ENCODE data around the gene TRMO.

The TRMO gene

GRCh38 chr9:97944612-97945011 is 22.3 kb upstream of the TRMO start:
- no peak overlapping the region for H3K27ac ChIP-seq
- TF ChIP-seq CTCF (IDR thresholded peaks at IDR 0.05) (no peak), ZFX (IDR thresholded peaks at IDR 0.05; ENCODE audit: borderline replicate concordance) (no peak)

- no peak for TF ChIP-seq CTCF (IDR thresholded peaks at IDR 0.05)
- TF ChIP-seq ZFX (IDR thresholded peaks at IDR 0.05; ENCODE audit: borderline replicate concordance): no peak
- H3K27ac ChIP-seq: no peak overlapping the region
Observed at GRCh38 chr9:97943308-97943855, 21.1 kb upstream of the TRMO start.

GRCh38 chr9:97941323-97941722 is 19.0 kb upstream of the TRMO start:
- H3K27ac ChIP-seq: no peak overlapping the region
- no peak for TF ChIP-seq CTCF (IDR thresholded peaks at IDR 0.05)
- no peak for TF ChIP-seq ZFX (IDR thresholded peaks at IDR 0.05; ENCODE audit: borderline replicate concordance)

DNA sequence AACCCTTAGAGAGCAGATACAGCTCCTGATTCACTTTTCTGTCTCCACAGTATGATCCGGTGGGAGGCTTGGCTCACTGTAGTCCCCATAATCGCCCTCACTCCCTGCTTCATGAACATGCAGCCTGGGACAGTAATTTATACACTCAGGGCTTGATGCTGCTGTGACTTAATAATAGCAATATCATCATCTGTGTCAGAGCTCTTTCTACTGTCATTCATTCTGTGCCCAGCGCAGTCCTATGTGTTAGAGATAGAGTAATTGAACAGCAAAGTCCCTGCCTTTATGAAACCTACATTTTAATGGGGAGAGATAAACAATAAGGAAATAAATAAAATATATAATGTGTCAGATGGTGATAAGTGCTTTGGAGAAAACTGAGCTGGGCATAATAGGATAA is 18.4 kb upstream of the TRMO start:
- TF ChIP-seq ZFX (IDR thresholded peaks at IDR 0.05; ENCODE audit: borderline replicate concordance): no peak
- TF ChIP-seq CTCF (IDR thresholded peaks at IDR 0.05): no peak
- H3K27ac ChIP-seq: no peak overlapping the region

DNA sequence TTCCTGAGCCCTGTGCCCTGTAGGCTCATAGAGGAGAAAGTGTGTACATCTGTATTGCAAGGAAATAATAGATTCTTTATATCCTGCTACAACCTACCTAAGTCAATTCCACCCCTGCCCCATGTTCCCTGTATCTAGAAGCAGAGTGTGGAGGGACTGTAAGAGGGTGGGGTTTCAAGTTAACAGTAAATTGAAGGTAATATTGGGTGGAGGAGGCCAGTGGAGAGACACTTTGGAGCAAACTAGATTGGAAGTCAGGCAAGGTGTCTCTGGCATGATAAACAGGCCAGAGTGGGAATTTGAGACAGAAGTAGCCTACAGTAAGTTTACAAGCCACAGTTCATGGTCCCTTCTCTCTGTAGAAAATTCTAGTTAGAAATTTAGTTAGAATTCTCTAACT is 17.9 kb upstream of the TRMO start:
- H3K27ac ChIP-seq: no peak overlapping the region
- no peak for TF ChIP-seq ZFX (IDR thresholded peaks at IDR 0.05; ENCODE audit: borderline replicate concordance)
- TF ChIP-seq CTCF (IDR thresholded peaks at IDR 0.05): no peak

GRCh38 chr9:97938081-97938644 is 15.9 kb upstream of the TRMO start, which contains the start of gene HEMGN:
TSS of gene HEMGN (minus strand) at chr9:97938172. CDS start at chr9:97938136, 36 bp downstream.
- H3K27ac ChIP-seq: no peak within 1 kb of the TSS
- TF ChIP-seq CTCF (IDR thresholded peaks at IDR 0.05) (no peak), ZFX (IDR thresholded peaks at IDR 0.05; ENCODE audit: borderline replicate concordance) (no peak)

DNA sequence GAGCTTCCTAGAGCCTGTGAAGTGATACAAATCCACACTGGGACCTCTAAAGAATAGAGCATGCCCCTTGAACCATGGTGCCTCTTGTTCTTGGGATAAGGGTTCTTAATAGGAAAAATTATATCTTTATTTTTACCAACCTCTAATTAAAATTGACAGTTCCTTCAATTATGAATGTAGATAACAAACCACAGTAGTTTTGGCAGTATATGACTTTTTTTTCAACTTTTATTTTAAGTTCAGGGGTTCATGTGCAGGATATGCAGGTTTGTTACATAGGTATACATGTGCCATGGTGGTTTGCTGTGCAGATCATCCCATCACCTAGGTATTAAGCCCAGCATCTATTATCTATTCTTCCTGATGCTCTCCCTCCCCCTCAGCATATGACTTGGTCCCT is 14.7 kb upstream of the TRMO start:
- no peak overlapping the region for H3K27ac ChIP-seq

More for the DNA sequence above, 14.7 kb upstream of the TRMO start:
- TF ChIP-seq ZFX (IDR thresholded peaks at IDR 0.05; ENCODE audit: borderline replicate concordance) (no peak), CTCF (IDR thresholded peaks at IDR 0.05) (no peak)

All from 22Rv1 (cell line).